Left kidney (tissue), 2 donors: ENCODE results near the gene SDC4. TPM values are rescaled to one million over a fixed set of nuclear protein-coding genes. Genes with fewer than 3 reads are reported as not detected.
"Not testable (repeated sequence)": the region's sequence is repeated elsewhere in the genome, so short reads cannot be mapped to it uniquely, and the experiment has no call there.

Source experiments
- DNase-seq: peaks from one replicate; pipeline ENCODE4 v3.0.0-alpha.2; 2013
- polyA plus RNA-seq: library from polyadenylated mRNA; unstranded; fragments of 120-200 nt; gene quantifications from one replicate; pipeline ENCODE4 v1.2.1, GENCODE V29; 2013; ENCODE audit not compliant: insufficient read length

The SDC4 gene
- polyA plus RNA-seq, 1 donor, result 156 TPM

- DNase-seq, result no peak
Measured at GRCh38 chr20:45366192-45366591, 18.0 kb upstream of the SDC4 start.

GRCh38 chr20:45365444-45365970 lies 17.3 kb upstream of the SDC4 start:
- DNase-seq, result no peak

- DNase-seq, result no peak
Measured at GRCh38 chr20:45363611-45364492, 15.6 kb upstream of the SDC4 start.

- peak; percentile 99 for DNase-seq
Measured at GRCh38 chr20:45362804-45363610, 14.8 kb upstream of the SDC4 start, which contains the start of gene SYS1. Gene SYS1 (plus strand): TSS chr20:45363156. CDS start chr20:45363532, 376 bp downstream.

- no peak for DNase-seq
Measured at GRCh38 chr20:45361793-45362192, 13.6 kb upstream of the SDC4 start.

- DNase-seq, result no peak
Measured at GRCh38 chr20:45359406-45360148, 11.4 kb upstream of the SDC4 start.

GRCh38 chr20:45359069-45359405 lies 10.8 kb upstream of the SDC4 start:
- DNase-seq, result no peak

- no peak for DNase-seq
Measured at GRCh38 chr20:45358282-45359068, 10.3 kb upstream of the SDC4 start.

- DNase-seq, result no peak
Measured at GRCh38 chr20:45355209-45356084, 7.2 kb upstream of the SDC4 start.

GRCh38 chr20:45354423-45355208 lies 6.4 kb upstream of the SDC4 start:
- DNase-seq, result no peak

GRCh38 chr20:45353746-45354145 lies 5.5 kb upstream of the SDC4 start:
- no peak for DNase-seq

GRCh38 chr20:45352729-45353128 lies 4.5 kb upstream of the SDC4 start:
- DNase-seq, result no peak

GRCh38 chr20:45350795-45351194 lies 2.6 kb upstream of the SDC4 start:
- DNase-seq, result not testable (repeated sequence)

GRCh38 chr20:45350217-45350616 lies 2.0 kb upstream of the SDC4 start:
- no peak for DNase-seq

- DNase-seq, result no peak
Measured at GRCh38 chr20:45347297-45347935, 808 bp downstream of the SDC4 start.

- DNase-seq, result no peak
Measured at GRCh38 chr20:45346851-45347250, 1.4 kb downstream of the SDC4 start.

- DNase-seq, result no peak
Measured at GRCh38 chr20:45346291-45346718, 1.9 kb downstream of the SDC4 start.

GRCh38 chr20:45345104-45345936 lies 2.9 kb downstream of the SDC4 start:
- DNase-seq, result no peak
